Measurements from ENCODE around the gene PDCD1LG2.

DNA sequence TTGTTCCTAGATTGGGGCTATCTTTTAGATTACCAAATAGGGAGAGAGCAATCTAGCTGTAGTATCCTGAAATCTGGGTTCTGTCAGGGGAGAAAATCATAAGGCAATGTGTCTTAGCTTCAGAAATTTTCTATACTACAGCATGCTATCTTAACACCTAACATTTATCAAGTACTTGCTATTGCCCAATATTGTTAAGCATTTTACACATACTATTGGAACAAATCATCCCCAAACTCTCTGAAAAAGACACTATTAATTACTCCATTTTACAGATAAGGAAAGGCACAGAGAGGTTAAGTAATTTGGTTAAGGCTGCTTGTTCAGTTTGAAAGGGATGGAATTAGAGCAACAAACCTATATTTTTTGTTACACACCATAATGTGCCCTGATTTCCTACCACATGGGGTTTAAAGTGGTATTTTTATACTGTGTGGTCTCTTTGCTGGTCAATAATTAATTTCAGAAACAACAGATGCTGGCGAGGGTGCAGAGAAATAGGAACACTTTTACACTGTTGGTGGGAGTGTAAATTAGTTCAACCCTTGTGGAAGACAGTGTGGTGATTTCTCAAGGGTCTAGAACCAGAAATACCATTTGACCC is 61.4 kb downstream of the PDCD1LG2 start:
- no peak for TF ChIP-seq EZH2 (IDR thresholded peaks at IDR 0.05; ENCODE audit: borderline replicate concordance, low read length)
- TF ChIP-seq, protein P1, sequence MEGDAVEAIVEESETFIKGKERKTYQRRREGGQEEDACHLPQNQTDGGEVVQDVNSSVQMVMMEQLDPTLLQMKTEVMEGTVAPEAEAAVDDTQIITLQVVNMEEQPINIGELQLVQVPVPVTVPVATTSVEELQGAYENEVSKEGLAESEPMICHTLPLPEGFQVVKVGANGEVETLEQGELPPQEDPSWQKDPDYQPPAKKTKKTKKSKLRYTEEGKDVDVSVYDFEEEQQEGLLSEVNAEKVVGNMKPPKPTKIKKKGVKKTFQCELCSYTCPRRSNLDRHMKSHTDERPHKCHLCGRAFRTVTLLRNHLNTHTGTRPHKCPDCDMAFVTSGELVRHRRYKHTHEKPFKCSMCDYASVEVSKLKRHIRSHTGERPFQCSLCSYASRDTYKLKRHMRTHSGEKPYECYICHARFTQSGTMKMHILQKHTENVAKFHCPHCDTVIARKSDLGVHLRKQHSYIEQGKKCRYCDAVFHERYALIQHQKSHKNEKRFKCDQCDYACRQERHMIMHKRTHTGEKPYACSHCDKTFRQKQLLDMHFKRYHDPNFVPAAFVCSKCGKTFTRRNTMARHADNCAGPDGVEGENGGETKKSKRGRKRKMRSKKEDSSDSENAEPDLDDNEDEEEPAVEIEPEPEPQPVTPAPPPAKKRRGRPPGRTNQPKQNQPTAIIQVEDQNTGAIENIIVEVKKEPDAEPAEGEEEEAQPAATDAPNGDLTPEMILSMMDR (conservative IDR thresholded peaks at IDR 0.05 in 1 of 2, IDR thresholded peaks at IDR 0.05 in 1 of 2; ENCODE audit: extremely low read depth in 1 of 2, insufficient read depth in 1 of 2, low read depth in 1 of 2, low read length in 2 of 2): no peak
